ENCODE data around the gene HTD2.

Gene HTD2

GRCh38 chr3:58293516-58293915, 12.8 kb upstream of the HTD2 start:
- Histone ChIP-seq H3K27me3 (ENCODE audit: insufficient read depth, insufficient read length) (no peaks in the 10 kb centered on the region), H3K9me3 (ENCODE audit: insufficient read depth, low read length) (peaks cover 16% of the 10 kb centered on the region; the same call in 1 of the 2 replicates)
- no peak for TF ChIP-seq ZNF274 (IDR thresholded peaks at IDR 0.05; ENCODE audit: low read depth, low read length)
- no peak for TF ChIP-seq YY1 (IDR thresholded peaks at IDR 0.05; ENCODE audit: insufficient read depth, insufficient read length)
- TF ChIP-seq SUZ12 (IDR thresholded peaks at IDR 0.05; ENCODE audit: extremely low read depth, insufficient read depth, insufficient read length), result no peak

GRCh38 chr3:58296269-58296668, 10.1 kb upstream of the HTD2 start:
- no peak for DNase-seq (ENCODE audit: low read depth, low spot score)
- TF ChIP-seq ZNF274 (IDR thresholded peaks at IDR 0.05; ENCODE audit: low read depth, low read length), result no peak
- TF ChIP-seq SUZ12 (IDR thresholded peaks at IDR 0.05; ENCODE audit: extremely low read depth, insufficient read depth, insufficient read length), result no peak
- TF ChIP-seq YY1 (IDR thresholded peaks at IDR 0.05; ENCODE audit: insufficient read depth, insufficient read length), result no peak
- Histone ChIP-seq H3K4me3 (ENCODE audit: insufficient read length, low read depth) (no peak overlapping the region), H3K27me3 (ENCODE audit: insufficient read depth, insufficient read length) (no peaks in the 10 kb centered on the region), H3K4me1 (ENCODE audit: insufficient read depth, insufficient read length) (peaks cover 10% of the 10 kb centered on the region), H3K9me3 (ENCODE audit: insufficient read depth, low read length) (peaks cover 7% of the 10 kb centered on the region; the same call in 1 of the 2 replicates), H3K9ac (ENCODE audit: insufficient read length, low read depth) (no peak overlapping the region), H3K36me3 (ENCODE audit: insufficient read depth, insufficient read length, low read length) (no peaks in the 10 kb centered on the region)

More at GRCh38 chr3:58293516-58293915, 12.8 kb upstream of the HTD2 start:
- DNase-seq (ENCODE audit: low read depth, low spot score), result no peak
- no peak overlapping the region for H3K4me3 ChIP-seq (ENCODE audit: insufficient read length, low read depth)
- peaks cover 7% of the 10 kb centered on the region for H3K4me1 ChIP-seq (ENCODE audit: insufficient read depth, insufficient read length)
- no peak overlapping the region for H3K9ac ChIP-seq (ENCODE audit: insufficient read length, low read depth)
- H3K36me3 ChIP-seq (ENCODE audit: insufficient read depth, insufficient read length, low read length), result no peaks in the 10 kb centered on the region

GRCh38 chr3:58296843-58297242, 9.5 kb upstream of the HTD2 start:
- 0 out of 2 replicates have a peak, but pooled peaks cover 2% of the 10 kb centered on the region for H3K9me3 ChIP-seq (ENCODE audit: insufficient read depth, low read length)
- no peak overlapping the region for H3K9ac ChIP-seq (ENCODE audit: insufficient read length, low read depth)
- no peaks in the 10 kb centered on the region for H3K27me3 ChIP-seq (ENCODE audit: insufficient read depth, insufficient read length)
- H3K4me1 ChIP-seq (ENCODE audit: insufficient read depth, insufficient read length), result peaks cover 10% of the 10 kb centered on the region
- H3K36me3 ChIP-seq (ENCODE audit: insufficient read depth, insufficient read length, low read length), result no peaks in the 10 kb centered on the region
- TF ChIP-seq ZNF274 (IDR thresholded peaks at IDR 0.05; ENCODE audit: low read depth, low read length) (no peak), YY1 (IDR thresholded peaks at IDR 0.05; ENCODE audit: insufficient read depth, insufficient read length) (no peak), SUZ12 (IDR thresholded peaks at IDR 0.05; ENCODE audit: extremely low read depth, insufficient read depth, insufficient read length) (no peak)
- H3K4me3 ChIP-seq (ENCODE audit: insufficient read length, low read depth), result no peak overlapping the region
- DNase-seq (ENCODE audit: low read depth, low spot score), result no peak

- TF ChIP-seq SUZ12 (IDR thresholded peaks at IDR 0.05; ENCODE audit: extremely low read depth, insufficient read depth, insufficient read length), result no peak
- TF ChIP-seq YY1 (IDR thresholded peaks at IDR 0.05; ENCODE audit: insufficient read depth, insufficient read length), result no peak
- no peak for TF ChIP-seq ZNF274 (IDR thresholded peaks at IDR 0.05; ENCODE audit: low read depth, low read length)
- no peak overlapping the region for H3K9ac ChIP-seq (ENCODE audit: insufficient read length, low read depth)
- H3K4me1 ChIP-seq (ENCODE audit: insufficient read depth, insufficient read length), result peaks cover 10% of the 10 kb centered on the region
- no peaks in the 10 kb centered on the region for H3K27me3 ChIP-seq (ENCODE audit: insufficient read depth, insufficient read length)
- H3K4me3 ChIP-seq (ENCODE audit: insufficient read length, low read depth), result no peak overlapping the region
- H3K36me3 ChIP-seq (ENCODE audit: insufficient read depth, insufficient read length, low read length), result no peaks in the 10 kb centered on the region
- H3K9me3 ChIP-seq (ENCODE audit: insufficient read depth, low read length), result no peaks in the 10 kb centered on the region
- no peak for DNase-seq (ENCODE audit: low read depth, low spot score)
Observed at GRCh38 chr3:58298190-58298589, 8.1 kb upstream of the HTD2 start.

DNA sequence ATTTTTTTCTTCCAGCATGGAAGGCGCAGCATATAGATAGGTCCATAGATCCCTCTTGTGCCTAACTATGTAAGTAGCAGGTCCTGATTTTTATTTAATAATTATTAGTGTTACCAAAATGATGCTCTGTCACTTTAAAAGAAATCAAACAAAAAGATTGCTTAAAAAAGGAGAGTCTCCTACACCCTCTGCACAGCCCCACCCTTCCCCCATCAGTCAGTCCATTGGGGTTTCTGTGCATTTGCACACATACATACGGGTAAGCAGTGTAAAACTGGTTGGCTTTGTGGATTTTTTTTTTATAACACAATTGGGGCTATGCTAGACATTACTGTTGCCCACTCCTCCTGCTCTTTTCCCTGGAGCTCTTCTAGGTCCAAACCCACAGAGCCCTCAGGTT, 7.2 kb upstream of the HTD2 start:
- Histone ChIP-seq H3K4me3 (ENCODE audit: insufficient read length, low read depth) (no peak overlapping the region), H3K9me3 (ENCODE audit: insufficient read depth, low read length) (no peaks in the 10 kb centered on the region), H3K4me1 (ENCODE audit: insufficient read depth, insufficient read length) (peaks cover 10% of the 10 kb centered on the region), H3K9ac (ENCODE audit: insufficient read length, low read depth) (no peak overlapping the region), H3K36me3 (ENCODE audit: insufficient read depth, insufficient read length, low read length) (no peaks in the 10 kb centered on the region), H3K27me3 (ENCODE audit: insufficient read depth, insufficient read length) (no peaks in the 10 kb centered on the region)
- DNase-seq (ENCODE audit: low read depth, low spot score), result no peak
- no peak for TF ChIP-seq YY1 (IDR thresholded peaks at IDR 0.05; ENCODE audit: insufficient read depth, insufficient read length)
- no peak for TF ChIP-seq ZNF274 (IDR thresholded peaks at IDR 0.05; ENCODE audit: low read depth, low read length)
- TF ChIP-seq SUZ12 (IDR thresholded peaks at IDR 0.05; ENCODE audit: extremely low read depth, insufficient read depth, insufficient read length), result no peak

DNA sequence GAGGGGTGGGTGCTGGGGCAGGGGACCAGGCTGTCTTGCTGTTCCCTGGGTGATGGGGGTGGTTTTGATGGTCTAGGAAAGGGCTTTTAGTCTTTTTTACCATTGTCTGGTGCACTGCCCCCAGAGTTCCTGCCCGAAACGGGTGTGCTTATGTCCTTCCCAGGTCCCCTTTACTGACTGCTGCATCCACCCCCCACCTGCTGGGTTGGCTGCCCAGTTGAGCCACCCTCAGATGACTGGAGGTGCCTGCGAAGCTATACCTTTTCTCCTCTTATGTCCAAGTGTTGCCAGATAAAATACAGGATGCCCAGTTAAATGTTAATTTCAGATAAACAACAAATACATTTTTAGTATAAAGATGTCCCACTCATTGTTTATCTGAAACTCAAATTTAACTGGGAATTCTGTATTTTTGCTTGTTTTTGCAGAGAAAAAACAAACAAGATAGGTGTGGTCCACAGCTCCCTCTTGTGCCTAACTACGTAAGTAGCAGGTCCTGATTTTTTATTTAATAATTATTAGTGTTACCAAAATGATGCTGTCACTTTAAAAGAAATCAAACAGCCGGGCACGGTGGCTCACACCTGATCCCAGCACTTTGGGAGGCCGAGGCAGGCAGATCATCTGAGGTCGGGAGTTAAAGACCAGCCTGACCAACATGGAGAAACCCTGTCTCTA, 6.3 kb upstream of the HTD2 start:
- Histone ChIP-seq H3K9me3 (ENCODE audit: insufficient read depth, low read length) (no peaks in the 10 kb centered on the region), H3K27me3 (ENCODE audit: insufficient read depth, insufficient read length) (no peaks in the 10 kb centered on the region), H3K9ac (ENCODE audit: insufficient read length, low read depth) (peak overlapping the region; percentile 27), H3K4me3 (ENCODE audit: insufficient read length, low read depth) (no peak overlapping the region), H3K4me1 (ENCODE audit: insufficient read depth, insufficient read length) (peaks cover 10% of the 10 kb centered on the region), H3K36me3 (ENCODE audit: insufficient read depth, insufficient read length, low read length) (no peaks in the 10 kb centered on the region)
- TF ChIP-seq SUZ12 (IDR thresholded peaks at IDR 0.05; ENCODE audit: extremely low read depth, insufficient read depth, insufficient read length) (no peak), YY1 (IDR thresholded peaks at IDR 0.05; ENCODE audit: insufficient read depth, insufficient read length) (no peak)
- DNase-seq (ENCODE audit: low read depth, low spot score), result no peak

- no peaks in the 10 kb centered on the region for H3K27me3 ChIP-seq (ENCODE audit: insufficient read depth, insufficient read length)
- TF ChIP-seq ZNF274 (IDR thresholded peaks at IDR 0.05; ENCODE audit: low read depth, low read length) (no peak), SUZ12 (IDR thresholded peaks at IDR 0.05; ENCODE audit: extremely low read depth, insufficient read depth, insufficient read length) (no peak), YY1 (IDR thresholded peaks at IDR 0.05; ENCODE audit: insufficient read depth, insufficient read length) (no peak)
- H3K9me3 ChIP-seq (ENCODE audit: insufficient read depth, low read length), result no peaks in the 10 kb centered on the region
- H3K4me3 ChIP-seq (ENCODE audit: insufficient read length, low read depth), result peak overlapping the region; percentile 90
- H3K9ac ChIP-seq (ENCODE audit: insufficient read length, low read depth), result peak overlapping the region; percentile 97
- no peak for DNase-seq (ENCODE audit: low read depth, low spot score)
- H3K36me3 ChIP-seq (ENCODE audit: insufficient read depth, insufficient read length, low read length), result peaks cover 53% of the 10 kb centered on the region
- peaks cover 3% of the 10 kb centered on the region for H3K4me1 ChIP-seq (ENCODE audit: insufficient read depth, insufficient read length)
Observed at GRCh38 chr3:58307639-58308215, 1.4 kb downstream of the HTD2 start.

All from NT2/D1 (cell line).